HG03108 (cell line): Measurements from ENCODE around the gene ATP2C2.

ENCODE experiments used
- ATAC-seq: cut with Tn5 transposase; IDR thresholded peaks from one replicate; pipeline ENCODE4 v1.9.1; 2021; ENCODE audit warnings: moderate library complexity; ENCODE audit not compliant: unreplicated experiment

The ATP2C2 gene

GRCh38 chr16:84366208-84366607 lies 2.1 kb upstream of the ATP2C2 start:
- ATAC-seq, result no peak

GRCh38 chr16:84367297-84367680 lies 1.0 kb upstream of the ATP2C2 start:
- ATAC-seq, result no peak

- no peak for ATAC-seq
Observed at GRCh38 chr16:84367750-84368307, 509 bp upstream of the ATP2C2 start.

- no peak for ATAC-seq
Observed at GRCh38 chr16:84369105-84369504, 767 bp downstream of the ATP2C2 start.

- no peak for ATAC-seq
Observed at GRCh38 chr16:84369938-84370627, 1.7 kb downstream of the ATP2C2 start.

GRCh38 chr16:84370723-84371552 lies 2.6 kb downstream of the ATP2C2 start:
- no peak for ATAC-seq

GRCh38 chr16:84371553-84371865 lies 3.2 kb downstream of the ATP2C2 start:
- no peak for ATAC-seq

- no peak for ATAC-seq
Observed at GRCh38 chr16:84373907-84374489, 5.7 kb downstream of the ATP2C2 start.

- ATAC-seq, result no peak
Observed at GRCh38 chr16:84378099-84378498, 9.8 kb downstream of the ATP2C2 start.

GRCh38 chr16:84378567-84378966 lies 10.2 kb downstream of the ATP2C2 start:
- ATAC-seq, result no peak

GRCh38 chr16:84379008-84379708 lies 10.8 kb downstream of the ATP2C2 start:
- no peak for ATAC-seq

- no peak for ATAC-seq
Observed at GRCh38 chr16:84379709-84380362, 11.5 kb downstream of the ATP2C2 start.

GRCh38 chr16:84380405-84380804 lies 12.1 kb downstream of the ATP2C2 start:
- ATAC-seq, result no peak

- no peak for ATAC-seq
Observed at GRCh38 chr16:84382396-84382795, 14.1 kb downstream of the ATP2C2 start.

GRCh38 chr16:84383106-84383505 lies 14.8 kb downstream of the ATP2C2 start:
- no peak for ATAC-seq

- no peak for ATAC-seq
Observed at GRCh38 chr16:84386047-84386446, 17.7 kb downstream of the ATP2C2 start.

GRCh38 chr16:84387021-84387420 lies 18.7 kb downstream of the ATP2C2 start:
- ATAC-seq, result no peak

GRCh38 chr16:84390131-84390785 lies 21.9 kb downstream of the ATP2C2 start:
- no peak for ATAC-seq

- no peak for ATAC-seq
Observed at GRCh38 chr16:84391151-84392030, 23.1 kb downstream of the ATP2C2 start.
